ENCODE measurements around the gene CARD9.
"Not testable (repeated sequence)": the region's sequence is repeated elsewhere in the genome, so short reads cannot be mapped to it uniquely, and the experiment has no call there.

CARD9 gene

GRCh38 chr9:136326061-136326760 is 47.3 kb downstream of the CARD9 start:
- DNase-seq (ENCODE audit: extremely low read depth in 1 of 2, low read depth in 1 of 2) = no peak

- DNase-seq (ENCODE audit: extremely low read depth in 1 of 2, low read depth in 1 of 2) = no peak
These were observed 48.1 kb downstream of the CARD9 start for GRCh38 chr9:136325358-136325757.

GRCh38 chr9:136324501-136325300 is 48.8 kb downstream of the CARD9 start:
- DNase-seq (ENCODE audit: extremely low read depth in 1 of 2, low read depth in 1 of 2) = no peak

- DNase-seq (ENCODE audit: extremely low read depth in 1 of 2, low read depth in 1 of 2) = no peak
These were observed 50.1 kb downstream of the CARD9 start for GRCh38 chr9:136323371-136323789.

GRCh38 chr9:136322756-136323330 is 50.6 kb downstream of the CARD9 start:
- DNase-seq (ENCODE audit: extremely low read depth in 1 of 2, low read depth in 1 of 2) = no peak

GRCh38 chr9:136321561-136321960 is 51.9 kb downstream of the CARD9 start:
- DNase-seq (ENCODE audit: extremely low read depth in 1 of 2, low read depth in 1 of 2) = no peak

GRCh38 chr9:136320972-136321371 is 52.5 kb downstream of the CARD9 start:
- not testable (repeated sequence) for DNase-seq (ENCODE audit: extremely low read depth in 1 of 2, low read depth in 1 of 2)

GRCh38 chr9:136319955-136320354 is 53.5 kb downstream of the CARD9 start:
- not testable (repeated sequence) for DNase-seq (ENCODE audit: extremely low read depth in 1 of 2, low read depth in 1 of 2)

GRCh38 chr9:136319244-136319643 is 54.2 kb downstream of the CARD9 start:
- DNase-seq (ENCODE audit: extremely low read depth in 1 of 2, low read depth in 1 of 2) = not testable (repeated sequence)

GRCh38 chr9:136318776-136319241 is 54.7 kb downstream of the CARD9 start:
- no peak for DNase-seq (ENCODE audit: extremely low read depth in 1 of 2, low read depth in 1 of 2)

- no peak for DNase-seq (ENCODE audit: extremely low read depth in 1 of 2, low read depth in 1 of 2)
These were observed 55.2 kb downstream of the CARD9 start for GRCh38 chr9:136318111-136318775.

- no peak for DNase-seq (ENCODE audit: extremely low read depth in 1 of 2, low read depth in 1 of 2)
These were observed 55.8 kb downstream of the CARD9 start for GRCh38 chr9:136317695-136318094.

- no peak for DNase-seq (ENCODE audit: extremely low read depth in 1 of 2, low read depth in 1 of 2)
These were observed 56.4 kb downstream of the CARD9 start for GRCh38 chr9:136316896-136317676.

- no peak for DNase-seq (ENCODE audit: extremely low read depth in 1 of 2, low read depth in 1 of 2)
These were observed 57.2 kb downstream of the CARD9 start for GRCh38 chr9:136316271-136316751.

- no peak for DNase-seq (ENCODE audit: extremely low read depth in 1 of 2, low read depth in 1 of 2)
These were observed 58.5 kb downstream of the CARD9 start for GRCh38 chr9:136314944-136315343.

- no peak for DNase-seq (ENCODE audit: extremely low read depth in 1 of 2, low read depth in 1 of 2)
These were observed 59.4 kb downstream of the CARD9 start for GRCh38 chr9:136314056-136314416.
